Measurements from ENCODE around the gene SYPL1. TPM values are rescaled to one million over a fixed set of nuclear protein-coding genes. Genes with fewer than 3 reads are reported as not detected.

Gene SYPL1
- total and polyA plus RNA-seq, 9 of the 15 experiments (the other 6 are each of a cell fraction or from before 2014, with no cell fraction given) = 23.8 to 214 (median 70.2) TPM

- TF ChIP-seq ZNF217 (CRISPR knock-in tag; IDR thresholded peaks at IDR 0.05) = no peak
- TF ChIP-seq NR0B1 (IDR thresholded peaks at IDR 0.05; ENCODE audit: partially characterized antibody) = no peak
- peak in 1 of 2 experiments; percentile 88; a peak in 1 of 4 replicates for TF ChIP-seq NONO (IDR thresholded peaks at IDR 0.05; ENCODE audit: low read depth in 2 of 2, low read length in 1 of 2)
- TF ChIP-seq ELK3 (CRISPR knock-in tag; IDR thresholded peaks at IDR 0.05) = no peak
- no peak for TF ChIP-seq ZNF280B (CRISPR knock-in tag; IDR thresholded peaks at IDR 0.05)
- no peak for TF ChIP-seq HMG20B (CRISPR knock-in tag; IDR thresholded peaks at IDR 0.05)
- TF ChIP-seq ARHGAP35 (IDR thresholded peaks at IDR 0.05; ENCODE audit: partially characterized antibody) = no peak
- TF ChIP-seq THRB (CRISPR knock-in tag; conservative IDR thresholded peaks at IDR 0.05) = peak; percentile 77; the same call in 1 of the 2 replicates
- peak; percentile 66; the same call in 1 of the 2 replicates for TF ChIP-seq CREB3 (tag; conservative IDR thresholded peaks at IDR 0.05; ENCODE audit: low read depth)
- peak; percentile 93; the same call in 1 of the 2 replicates for TF ChIP-seq ZBED1 (IDR thresholded peaks at IDR 0.05)
- TF ChIP-seq PTTG1 (tag; IDR thresholded peaks at IDR 0.05; ENCODE audit: low read depth) = no peak
- no peak for TF ChIP-seq ZNF165 (CRISPR knock-in tag; IDR thresholded peaks at IDR 0.05; ENCODE audit: borderline replicate concordance)
- no peak for TF ChIP-seq HNRNPL (IDR thresholded peaks at IDR 0.05; ENCODE audit: low read depth, low read length)
- peak; percentile 93 to 96 for TF ChIP-seq KDM1A (IDR thresholded peaks at IDR 0.05)
- 0 out of 2 replicates have a peak, but pooled peaks have one; percentile 7 for TF ChIP-seq GMEB1 (CRISPR knock-in tag; IDR thresholded peaks at IDR 0.05)
- no peak; the same call in 1 of the 2 replicates for TF ChIP-seq ILK (tag; IDR thresholded peaks at IDR 0.05; ENCODE audit: borderline replicate concordance, low read depth)
- peak; percentile 98 for TF ChIP-seq TAL1 (IDR thresholded peaks at IDR 0.05)
- no peak for TF ChIP-seq SP1 (CRISPR knock-in tag; IDR thresholded peaks at IDR 0.05)
- peak; percentile 75; the same call in 1 of the 2 replicates for TF ChIP-seq TCF7 (IDR thresholded peaks at IDR 0.05; ENCODE audit: borderline replicate concordance)
- TF ChIP-seq LEF1 (IDR thresholded peaks at IDR 0.05) = peak; percentile 98
These were observed 40.0 kb downstream of the SYPL1 start (continued) for GRCh38 chr7:106071999-106072714.

Measured in K562 (cell line).